RWPE2 (cell line): ENCODE measurements around the gene KIFC1.

ENCODE experiments used
- ATAC-seq: fragments of 200-7000 bp; cut with Tn5 transposase; 3 replicates; pipeline ENCODE4 v1.9.1; 2021; ENCODE audit warnings: low read depth
- DNase-seq: peaks from one replicate; pipeline ENCODE4 v3.0.0-alpha.2; 2020; ENCODE audit warnings: low spot score
- H3K27ac ChIP-seq: fragments of 450-650 bp; 2 replicates; pipeline ENCODE4 v1.5.1; 2017; ENCODE audit warnings: mild to moderate bottlenecking; ENCODE audit not compliant: poor library complexity, severe bottlenecking
- H3K27me3 ChIP-seq: fragments of 250-450 bp; sonication (Bioruptor Pico); 2 replicates; pipeline ENCODE4 v1.5.1; 2021; ENCODE audit warnings: mild to moderate bottlenecking, moderate library complexity; ENCODE audit not compliant: insufficient read depth, poor library complexity, severe bottlenecking
- H3K36me3 ChIP-seq: fragments of 250-450 bp; sonication (Bioruptor Pico); 2 replicates; pipeline ENCODE4 v1.5.1; 2020; ENCODE audit warnings: low read depth, mild to moderate bottlenecking, moderate library complexity
- H3K4me1 ChIP-seq: fragments of 250-450 bp; sonication (Bioruptor Pico); 2 replicates; pipeline ENCODE4 v1.5.1; 2021; ENCODE audit warnings: mild to moderate bottlenecking, moderate library complexity; ENCODE audit not compliant: insufficient read depth, poor library complexity, severe bottlenecking
- H3K4me3 ChIP-seq: fragments of 250-450 bp; sonication (Bioruptor Pico); 2 replicates; pipeline ENCODE4 v1.5.1; 2021; ENCODE audit warnings: mild to moderate bottlenecking, moderate library complexity; ENCODE audit not compliant: severe bottlenecking
- H3K9me3 ChIP-seq: fragments of 250-450 bp; sonication (Bioruptor Pico); 2 replicates; pipeline ENCODE4 v1.5.1; 2021; ENCODE audit warnings: mild to moderate bottlenecking, moderate library complexity; ENCODE audit not compliant: severe bottlenecking
- CTCF ChIP-seq: fragments of 450-650 bp; IDR thresholded peaks from one replicate; pipeline ENCODE4 v1.5.1; 2017; ENCODE audit warnings: mild to moderate bottlenecking, moderate library complexity; ENCODE audit not compliant: poor library complexity, severe bottlenecking

Gene KIFC1

GRCh38 chr6:33415831-33416230, 24.2 kb downstream of the KIFC1 start:
- no peaks in the 10 kb centered on the region for H3K27me3 ChIP-seq
- no peak for ATAC-seq
- no peak overlapping the region for H3K4me3 ChIP-seq

GRCh38 chr6:33416386-33417127, 24.9 kb downstream of the KIFC1 start:
- no peak for ATAC-seq
- H3K36me3 ChIP-seq = peaks cover 34% of the 10 kb centered on the region
- no peaks in the 10 kb centered on the region for H3K9me3 ChIP-seq
- no peaks in the 10 kb centered on the region for H3K27me3 ChIP-seq
- peaks cover 14% of the 10 kb centered on the region for H3K4me1 ChIP-seq
- peak overlapping the region; percentile 43 for H3K4me3 ChIP-seq
- no peak for DNase-seq
- H3K27ac ChIP-seq = peak overlapping the region; percentile 82
- no peak for TF ChIP-seq CTCF

More at GRCh38 chr6:33415831-33416230, 24.2 kb downstream of the KIFC1 start:
- H3K36me3 ChIP-seq = peaks cover 34% of the 10 kb centered on the region
- DNase-seq = no peak
- TF ChIP-seq CTCF = no peak
- H3K4me1 ChIP-seq = peaks cover 14% of the 10 kb centered on the region
- peak overlapping the region; percentile 82 for H3K27ac ChIP-seq
- H3K9me3 ChIP-seq = no peaks in the 10 kb centered on the region

GRCh38 chr6:33417128-33417902, 25.7 kb downstream of the KIFC1 start:
- peak overlapping the region; percentile 82 for H3K27ac ChIP-seq
- TF ChIP-seq CTCF = no peak
- H3K4me3 ChIP-seq = peak overlapping the region; percentile 43
- ATAC-seq (peak; percentile 45), DNase-seq (no peak)
- peaks cover 33% of the 10 kb centered on the region for H3K36me3 ChIP-seq
- H3K27me3 ChIP-seq = no peaks in the 10 kb centered on the region
- no peaks in the 10 kb centered on the region for H3K9me3 ChIP-seq
- H3K4me1 ChIP-seq = peaks cover 14% of the 10 kb centered on the region

GRCh38 chr6:33417903-33418689, 26.5 kb downstream of the KIFC1 start, which contains the start of gene CUTA:
Gene CUTA (minus strand): TSS chr6:33418107. CDS start chr6:33418000, 107 bp downstream.
- peak; percentile 33 for TF ChIP-seq CTCF
- H3K36me3 ChIP-seq = peaks cover 25% of the 10 kb centered on the region
- peak; percentile 90 for ATAC-seq
- no peaks in the 10 kb centered on the region for H3K27me3 ChIP-seq
- peak within 1 kb of the TSS; percentile 43 for H3K4me3 ChIP-seq
- peak; percentile 99 for DNase-seq
- no peaks in the 10 kb centered on the region for H3K9me3 ChIP-seq
- H3K4me1 ChIP-seq = peaks cover 14% of the 10 kb centered on the region
- peak within 1 kb of the TSS; percentile 82 for H3K27ac ChIP-seq
